ENCODE measurements around the gene UFSP1.
"Not testable (repeated sequence)": the region's sequence is repeated elsewhere in the genome, so short reads cannot be mapped to it uniquely, and the experiment has no call there.

Gene UFSP1

DNA sequence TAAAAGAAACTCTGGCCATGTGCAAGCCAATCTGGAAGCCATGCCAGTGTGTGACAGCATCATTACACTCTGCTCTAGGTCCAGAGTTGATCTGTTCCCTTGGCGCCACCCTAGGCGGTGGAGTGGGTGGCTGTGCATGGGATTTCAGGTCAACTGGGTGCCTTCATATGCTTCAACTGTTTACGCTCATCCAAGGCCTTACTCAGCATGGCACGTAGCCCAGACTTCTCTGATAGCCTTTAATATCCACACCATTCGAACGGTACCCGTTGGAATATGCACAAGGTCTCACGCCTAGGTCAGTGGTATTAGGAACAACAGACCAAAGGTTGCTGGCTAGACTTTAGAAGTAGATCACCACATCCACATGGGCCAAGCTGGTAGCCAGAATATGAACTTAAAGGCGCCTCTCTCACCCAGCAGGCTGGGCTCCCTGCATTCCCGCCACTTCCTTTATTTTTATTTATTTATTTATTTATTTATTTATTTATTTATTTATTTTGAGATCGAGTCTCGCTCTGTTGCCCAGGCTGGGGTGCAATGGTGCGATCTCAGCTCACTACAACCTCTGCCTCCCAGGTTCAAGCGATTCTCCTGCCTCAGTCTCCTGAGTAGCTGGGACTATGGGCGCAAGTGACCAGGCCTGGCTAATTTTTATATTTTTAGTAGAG is 24.8 kb upstream of the UFSP1 start:
- no peak for DNase-seq (ENCODE audit: extremely low read depth, low read depth)
- TF ChIP-seq CTCF (IDR thresholded peaks at IDR 0.05; ENCODE audit: low read depth, low read length), result no peak

- DNase-seq (ENCODE audit: extremely low read depth, low read depth), result no peak
- TF ChIP-seq CTCF (IDR thresholded peaks at IDR 0.05; ENCODE audit: low read depth, low read length), result no peak
These were observed 22.0 kb upstream of the UFSP1 start for GRCh38 chr7:100911484-100911883.

GRCh38 chr7:100910443-100910842 is 20.9 kb upstream of the UFSP1 start:
- not testable (repeated sequence) for DNase-seq (ENCODE audit: extremely low read depth, low read depth)

DNA sequence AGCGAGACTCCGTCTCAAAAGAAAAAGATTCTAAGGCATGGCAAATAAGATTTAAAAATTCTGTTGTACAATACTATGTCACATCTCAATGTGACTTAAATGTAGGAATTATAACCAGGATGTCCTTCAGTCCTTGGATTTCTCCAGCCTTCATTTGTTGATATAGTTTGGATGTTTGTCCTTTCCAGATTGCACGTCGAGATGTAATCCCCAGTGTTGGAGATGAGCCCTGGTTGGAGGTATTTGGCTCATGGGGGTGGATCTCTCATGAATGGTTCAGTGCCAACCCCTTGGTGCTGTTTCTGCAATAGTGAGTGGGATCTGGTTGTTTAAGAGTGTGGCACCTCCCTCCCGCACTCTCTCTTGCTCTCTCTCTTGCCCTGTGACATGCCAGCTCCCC is 19.0 kb upstream of the UFSP1 start:
- no peak for DNase-seq (ENCODE audit: extremely low read depth, low read depth)
- TF ChIP-seq CTCF (IDR thresholded peaks at IDR 0.05; ENCODE audit: low read depth, low read length), result no peak

GRCh38 chr7:100902638-100903037 is 13.1 kb upstream of the UFSP1 start:
- TF ChIP-seq CTCF (IDR thresholded peaks at IDR 0.05; ENCODE audit: low read depth, low read length), result no peak
- no peak for DNase-seq (ENCODE audit: extremely low read depth, low read depth)

GRCh38 chr7:100901921-100902332 is 12.4 kb upstream of the UFSP1 start:
- DNase-seq (ENCODE audit: extremely low read depth, low read depth), result no peak
- TF ChIP-seq CTCF (IDR thresholded peaks at IDR 0.05; ENCODE audit: low read depth, low read length), result no peak

DNA sequence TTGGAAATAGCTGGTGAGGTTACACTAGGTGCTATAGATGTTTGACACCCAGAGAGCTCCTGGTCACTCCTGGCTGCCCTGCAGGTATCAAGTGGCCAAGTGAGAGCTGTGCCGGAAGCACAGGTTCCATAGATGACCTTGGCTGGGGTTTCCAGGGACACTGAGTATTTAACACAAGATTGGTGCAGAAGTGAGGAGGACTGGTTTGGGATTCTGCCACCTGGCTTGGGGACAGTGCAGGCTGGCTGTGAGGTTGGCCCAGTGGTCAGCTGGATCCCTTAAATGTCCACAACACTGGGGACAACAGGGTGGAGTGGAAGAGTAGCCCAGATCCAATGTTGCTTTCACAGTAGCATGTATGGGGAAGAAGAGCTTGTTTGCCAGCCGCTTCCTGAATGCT is 11.5 kb upstream of the UFSP1 start:
- DNase-seq (ENCODE audit: extremely low read depth, low read depth), result no peak
- TF ChIP-seq CTCF (IDR thresholded peaks at IDR 0.05; ENCODE audit: low read depth, low read length), result no peak

DNA sequence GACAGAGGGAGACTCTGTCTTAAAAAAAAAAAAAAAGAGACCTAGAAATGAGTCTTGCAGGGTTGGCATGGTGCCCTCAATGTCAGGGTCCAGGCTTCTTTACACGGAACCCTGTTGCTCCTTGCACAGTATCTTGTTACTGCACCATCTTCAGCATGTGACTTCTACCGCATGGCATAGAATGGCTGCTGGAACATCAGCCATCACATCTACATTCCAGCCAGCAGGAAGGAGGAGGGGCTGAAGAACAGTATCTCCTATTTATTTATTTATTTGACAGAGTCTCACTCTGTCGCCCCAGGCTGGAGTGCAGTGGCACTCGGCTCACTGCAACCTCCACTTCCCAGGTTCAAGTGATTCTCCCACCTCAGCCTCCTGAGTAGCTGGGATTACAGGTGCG is 9.9 kb upstream of the UFSP1 start:
- TF ChIP-seq CTCF (IDR thresholded peaks at IDR 0.05; ENCODE audit: low read depth, low read length), result no peak
- no peak for DNase-seq (ENCODE audit: extremely low read depth, low read depth)

Data from AG09319 (cell line).